Mesodermal cell (in vitro differentiated cells): ENCODE results near the gene CCNL2.
A peak's percentile ranks its signal among the peaks of the same experiment; 100 is the strongest.
"Not testable (repeated sequence)": the region's sequence is repeated elsewhere in the genome, so short reads cannot be mapped to it uniquely, and the experiment has no call there.

ENCODE experiments used
- H3K27ac ChIP-seq: 2 replicates; pipeline ENCODE4 v1.7.0; 2013; ENCODE audit warnings: mild to moderate bottlenecking, low read depth, low read length, moderate library complexity; ENCODE audit not compliant: severe bottlenecking
- H3K36me3 ChIP-seq: 2 replicates; pipeline ENCODE4 v1.7.1; 2013; ENCODE audit warnings: mild to moderate bottlenecking, low read length, moderate library complexity; ENCODE audit not compliant: control insufficient read depth, insufficient read depth
- H3K4me1 ChIP-seq: one replicate; pipeline ENCODE4 v1.7.1; 2013; ENCODE audit warnings: mild to moderate bottlenecking, low read length; ENCODE audit not compliant: insufficient read depth, control insufficient read depth, poor library complexity, severe bottlenecking
- H3K4me3 ChIP-seq: 2 replicates; pipeline ENCODE4 v1.7.0; 2013; ENCODE audit warnings: low read length, control low read depth, mild to moderate bottlenecking; ENCODE audit not compliant: insufficient read depth, poor library complexity, severe bottlenecking; ENCODE audit errors: extremely low read depth
- H3K9me3 ChIP-seq: 2 replicates; pipeline ENCODE4 v1.7.1; 2013; ENCODE audit warnings: mild to moderate bottlenecking, low read length, moderate library complexity; ENCODE audit not compliant: control insufficient read depth
- WGBS, 2 experiments: methylation state at CpG; one replicate each; pipeline ENCODE4 v1.1.5; 2013; ENCODE audit warnings: missing lambda C conversion rate in 2 of 2; ENCODE audit not compliant: insufficient coverage in 2 of 2; 5-methylcytosine and 5-hydroxymethylcytosine counted together

The CCNL2 gene

GRCh38 chr1:1406101-1406820 lies 7.1 kb upstream of the CCNL2 start:
- Histone ChIP-seq H3K4me3 (peak overlapping the region; percentile 91), H3K9me3 (no peaks in the 10 kb centered on the region), H3K36me3 (peaks cover 64% of the 10 kb centered on the region), H3K4me1 (peaks cover 14% of the 10 kb centered on the region), H3K27ac (peak overlapping the region; percentile 72)
- 49 to 52% methylated on average over 39 to 41 of the region's 43 CpGs for WGBS, 2 experiments

GRCh38 chr1:1403653-1404052 lies 4.5 kb upstream of the CCNL2 start:
- no peak overlapping the region for H3K4me3 ChIP-seq
- 95 to 96% methylated on average over 7 of the region's 7 CpGs for WGBS, 2 experiments
- H3K27ac ChIP-seq, result no peak overlapping the region
- peaks cover 22% of the 10 kb centered on the region for H3K4me1 ChIP-seq
- H3K36me3 ChIP-seq, result peaks cover 63% of the 10 kb centered on the region
- H3K9me3 ChIP-seq, result no peaks in the 10 kb centered on the region

GRCh38 chr1:1402901-1403392 lies 3.8 kb upstream of the CCNL2 start:
- not testable (repeated sequence) for H3K4me3 ChIP-seq, H3K9me3 ChIP-seq, H3K27ac ChIP-seq
- WGBS, 2 experiments, result 88 to 95% methylated on average over 8 to 9 of the region's 9 CpGs
- H3K4me1 ChIP-seq, result peaks cover 19% of the 10 kb centered on the region
- H3K36me3 ChIP-seq, result peaks cover 65% of the 10 kb centered on the region

GRCh38 chr1:1402072-1402900 lies 3.2 kb upstream of the CCNL2 start:
- peaks cover 26% of the 10 kb centered on the region for H3K4me1 ChIP-seq
- 87 to 88% methylated on average over 20 of the region's 20 CpGs for WGBS, 2 experiments
- no peak overlapping the region for H3K27ac ChIP-seq
- H3K36me3 ChIP-seq, result peaks cover 71% of the 10 kb centered on the region
- H3K9me3 ChIP-seq, result no peaks in the 10 kb centered on the region
- H3K4me3 ChIP-seq, result no peak overlapping the region

- Histone ChIP-seq H3K36me3 (peaks cover 76% of the 10 kb centered on the region), H3K9me3 (no peaks in the 10 kb centered on the region), H3K4me3 (no peak overlapping the region), H3K4me1 (peaks cover 26% of the 10 kb centered on the region), H3K27ac (no peak overlapping the region)
- 96 to 100% methylated on average over 5 of the region's 7 CpGs for WGBS, 2 experiments
These were observed 2.4 kb upstream of the CCNL2 start for GRCh38 chr1:1401457-1402010.

- peaks cover 26% of the 10 kb centered on the region for H3K4me1 ChIP-seq
- H3K4me3 ChIP-seq, result peak overlapping the region; percentile 95
- H3K36me3 ChIP-seq, result peaks cover 73% of the 10 kb centered on the region
- peak overlapping the region; percentile 58 for H3K27ac ChIP-seq
- no peaks in the 10 kb centered on the region for H3K9me3 ChIP-seq
- 91 to 94% methylated on average over 21 to 22 of the region's 22 CpGs for WGBS, 2 experiments
These were observed 1.7 kb upstream of the CCNL2 start for GRCh38 chr1:1400576-1401456.

- WGBS, 2 experiments, result 10% methylated on average over 31 to 32 of the region's 34 CpGs
- peaks cover 26% of the 10 kb centered on the region for H3K4me1 ChIP-seq
- H3K36me3 ChIP-seq, result peaks cover 73% of the 10 kb centered on the region
- peak overlapping the region; percentile 95 for H3K4me3 ChIP-seq
- H3K27ac ChIP-seq, result peak overlapping the region; percentile 58
- H3K9me3 ChIP-seq, result no peaks in the 10 kb centered on the region
These were observed 889 bp upstream of the CCNL2 start for GRCh38 chr1:1399872-1400575.

GRCh38 chr1:1398677-1399186 lies 403 bp downstream of the CCNL2 start:
- H3K27ac ChIP-seq, result peak overlapping the region; percentile 72
- no peaks in the 10 kb centered on the region for H3K9me3 ChIP-seq
- H3K4me1 ChIP-seq, result peaks cover 26% of the 10 kb centered on the region
- H3K36me3 ChIP-seq, result peaks cover 75% of the 10 kb centered on the region
- peak overlapping the region; percentile 95 for H3K4me3 ChIP-seq
- WGBS, 2 experiments, result 0 to 1% methylated on average over 31 to 54 of the region's 54 CpGs

- H3K9me3 ChIP-seq, result no peaks in the 10 kb centered on the region
- peaks cover 26% of the 10 kb centered on the region for H3K4me1 ChIP-seq
- peak overlapping the region; percentile 95 for H3K4me3 ChIP-seq
- H3K36me3 ChIP-seq, result peaks cover 75% of the 10 kb centered on the region
- WGBS, 2 experiments, result 69 to 72% methylated on average over 17 of the region's 19 CpGs
- no peak overlapping the region for H3K27ac ChIP-seq
These were observed 1.2 kb downstream of the CCNL2 start for GRCh38 chr1:1397839-1398523.
